ENCODE data around the gene GPR137.
"Not testable (repeated sequence)": the region's sequence is repeated elsewhere in the genome, so short reads cannot be mapped to it uniquely, and the experiment has no call there.

The GPR137 gene

GRCh38 chr11:64320556-64320955 is 34.9 kb downstream of the GPR137 start:
- no peak for DNase-seq (ENCODE audit: low read depth in 3 of 3)

DNA sequence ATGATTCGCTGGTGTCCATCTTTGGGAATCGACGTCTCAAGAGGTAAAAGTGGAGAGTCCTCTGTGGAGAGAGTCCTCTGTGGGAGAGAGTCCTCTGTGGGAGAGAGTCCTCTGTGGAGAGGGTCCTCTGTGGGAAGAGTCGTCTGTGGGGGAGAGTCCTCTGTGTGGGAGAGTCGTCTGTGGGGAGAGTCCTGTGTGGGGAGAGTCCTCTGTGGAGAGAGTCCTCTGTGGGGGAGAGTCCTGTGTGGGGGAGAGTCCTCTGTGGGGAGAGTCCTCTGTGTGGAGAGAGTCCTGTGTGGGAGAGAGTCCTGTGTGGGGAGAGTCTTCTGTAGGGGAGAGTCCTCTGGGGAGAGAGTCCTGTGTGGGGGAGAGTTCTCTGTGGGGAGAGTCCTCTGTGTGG is 35.4 kb downstream of the GPR137 start:
- no peak for DNase-seq (ENCODE audit: low read depth in 3 of 3)

GRCh38 chr11:64321533-64321932 is 35.9 kb downstream of the GPR137 start:
- no peak for DNase-seq (ENCODE audit: low read depth in 3 of 3)

- DNase-seq (ENCODE audit: low read depth in 3 of 3): no peak
These were observed 37.2 kb downstream of the GPR137 start for GRCh38 chr11:64322925-64323260.

DNA sequence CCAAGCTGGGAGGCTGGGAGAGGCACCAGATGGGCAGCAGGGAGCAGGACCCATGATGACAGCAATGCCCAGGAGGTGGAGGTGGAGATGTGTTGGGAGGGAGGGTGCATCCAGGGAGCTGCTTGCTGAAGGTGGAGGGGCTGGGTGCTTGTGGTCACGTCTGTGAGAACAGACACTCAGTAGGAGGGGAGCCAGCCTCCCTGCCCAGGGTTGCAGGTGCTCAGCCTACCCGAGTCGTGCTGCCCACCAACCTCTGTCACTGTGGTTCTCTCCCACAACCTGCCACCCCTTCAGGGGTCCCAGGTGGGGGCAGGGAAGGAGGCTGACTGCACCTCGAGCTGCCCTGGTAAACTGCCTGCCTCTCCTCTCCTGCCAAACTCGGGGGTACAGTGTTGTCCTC is 37.7 kb downstream of the GPR137 start:
- DNase-seq (ENCODE audit: low read depth in 3 of 3): no peak

GRCh38 chr11:64323984-64324383 is 38.3 kb downstream of the GPR137 start:
- DNase-seq (ENCODE audit: low read depth in 3 of 3): not testable (repeated sequence)

DNA sequence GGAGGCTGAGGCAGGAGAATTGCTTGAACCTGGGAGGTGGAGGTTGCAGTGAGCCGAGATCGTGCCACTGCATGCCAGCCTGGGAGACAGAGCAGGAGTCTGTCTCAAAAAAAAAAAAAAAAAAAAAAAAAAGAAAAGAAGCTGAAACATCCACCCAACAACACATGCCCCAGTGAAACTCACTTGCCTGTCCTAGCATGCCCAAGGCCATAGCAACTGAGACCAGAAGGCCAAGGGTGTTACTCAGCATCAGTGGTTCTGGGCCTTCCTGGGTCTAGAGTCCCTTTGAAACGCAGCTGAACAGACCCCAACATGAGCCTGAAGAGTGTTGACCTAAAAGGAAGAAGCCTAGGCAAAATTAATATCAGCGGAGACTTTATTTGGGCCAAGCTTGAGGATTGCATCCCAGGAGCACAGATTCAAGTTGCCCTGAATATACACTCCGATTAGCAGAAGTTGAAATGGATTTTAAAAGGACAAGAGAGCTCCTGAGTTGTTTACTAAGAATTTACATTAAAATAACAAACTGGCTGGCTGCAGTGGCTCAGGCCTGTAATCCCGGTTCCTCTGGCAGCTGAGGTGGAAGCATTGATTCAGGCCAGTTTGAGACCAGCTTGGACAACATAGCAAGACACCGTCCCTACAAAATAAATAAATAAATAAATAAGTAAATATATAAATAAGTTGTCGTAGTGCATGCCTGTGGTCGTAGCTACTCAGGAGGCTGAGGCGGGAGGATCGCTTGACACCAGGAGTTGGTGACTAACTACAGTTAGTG is 39.2 kb downstream of the GPR137 start:
- no peak for DNase-seq (ENCODE audit: low read depth in 3 of 3)

GRCh38 chr11:64327375-64327774 is 41.7 kb downstream of the GPR137 start:
- DNase-seq (ENCODE audit: low read depth in 3 of 3): no peak

DNA sequence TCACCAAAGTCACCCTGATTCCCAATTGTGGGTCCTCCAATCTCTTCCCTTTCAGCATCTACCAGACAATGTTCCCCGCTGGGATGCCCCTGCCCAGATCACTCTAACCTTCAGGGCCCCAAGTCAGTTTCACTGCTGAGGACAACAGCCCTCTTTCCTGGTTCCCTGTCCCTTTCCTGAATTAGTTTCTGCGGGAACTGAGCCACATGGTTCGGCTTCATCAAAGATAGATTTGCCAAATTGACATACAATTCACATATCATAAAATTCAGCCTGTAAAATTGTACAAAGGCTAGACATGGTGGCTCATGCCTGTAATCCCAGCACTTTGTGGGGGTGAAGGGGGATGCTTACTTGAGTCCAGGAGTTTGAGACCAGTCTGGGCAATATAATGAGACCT is 42.3 kb downstream of the GPR137 start:
- no peak for DNase-seq (ENCODE audit: low read depth in 3 of 3)

- DNase-seq (ENCODE audit: low read depth in 3 of 3): no peak
These were observed 45.2 kb downstream of the GPR137 start for GRCh38 chr11:64330888-64331287.

- DNase-seq (ENCODE audit: low read depth in 3 of 3): peak in 2 of 3 experiments; percentile 38 to 43
These were observed 46.1 kb downstream of the GPR137 start for GRCh38 chr11:64331569-64332371.

DNA sequence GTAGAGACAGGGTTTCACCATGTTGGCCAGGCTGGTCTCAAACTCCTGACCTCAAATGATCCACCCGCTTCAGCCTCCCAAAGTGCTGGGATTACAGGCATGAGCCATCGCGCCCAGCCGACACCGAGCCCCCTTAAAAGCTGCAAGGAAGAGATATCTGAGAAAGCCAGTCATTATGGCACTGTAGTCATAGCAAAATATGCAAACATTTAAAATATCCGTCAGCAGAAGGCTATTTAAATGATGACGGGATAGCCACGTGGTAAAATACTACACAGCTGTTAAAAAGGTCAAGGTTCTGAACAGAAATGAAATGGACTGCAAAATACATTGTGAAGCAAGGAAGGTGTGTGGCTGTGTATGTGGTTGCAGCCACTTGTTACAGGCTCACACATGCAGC is 47.9 kb downstream of the GPR137 start:
- no peak for DNase-seq (ENCODE audit: low read depth in 3 of 3)

- DNase-seq (ENCODE audit: low read depth in 3 of 3): no peak
These were observed 49.4 kb downstream of the GPR137 start for GRCh38 chr11:64334764-64335735.

DNA sequence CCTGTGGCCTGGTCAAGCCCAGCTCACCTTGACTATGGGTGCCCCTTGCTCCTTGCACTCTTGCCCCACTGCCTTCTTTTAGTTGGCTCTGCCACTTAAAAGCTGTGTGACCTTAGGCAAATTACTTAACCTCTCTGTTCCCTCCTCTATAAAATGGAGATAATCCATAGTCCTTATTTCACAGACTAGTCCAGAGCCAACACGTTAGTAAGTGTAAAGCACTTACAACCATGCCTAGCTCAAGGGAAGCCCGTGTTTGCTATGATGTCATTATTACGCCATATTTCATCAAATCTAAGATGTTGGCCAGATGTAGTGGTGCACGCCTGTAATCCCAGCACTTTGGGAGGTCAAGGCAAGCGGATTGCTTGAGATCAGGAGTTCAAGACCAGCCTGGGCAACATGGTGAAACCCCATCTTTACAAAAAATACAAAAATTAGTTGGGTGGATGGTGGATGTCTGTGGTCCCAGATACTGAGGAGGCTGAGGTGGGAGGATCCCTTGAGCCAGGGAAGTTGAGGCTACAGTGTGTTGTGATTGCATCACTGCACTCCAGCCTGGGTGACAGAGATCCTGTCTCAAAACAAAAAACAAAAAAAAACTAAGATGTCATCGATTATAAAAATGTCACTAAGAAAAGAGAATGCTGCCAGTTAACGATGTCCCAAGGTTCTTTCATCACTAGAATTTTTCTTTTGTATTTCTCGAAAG is 52.0 kb downstream of the GPR137 start:
- DNase-seq (ENCODE audit: low read depth in 3 of 3): no peak

DNA sequence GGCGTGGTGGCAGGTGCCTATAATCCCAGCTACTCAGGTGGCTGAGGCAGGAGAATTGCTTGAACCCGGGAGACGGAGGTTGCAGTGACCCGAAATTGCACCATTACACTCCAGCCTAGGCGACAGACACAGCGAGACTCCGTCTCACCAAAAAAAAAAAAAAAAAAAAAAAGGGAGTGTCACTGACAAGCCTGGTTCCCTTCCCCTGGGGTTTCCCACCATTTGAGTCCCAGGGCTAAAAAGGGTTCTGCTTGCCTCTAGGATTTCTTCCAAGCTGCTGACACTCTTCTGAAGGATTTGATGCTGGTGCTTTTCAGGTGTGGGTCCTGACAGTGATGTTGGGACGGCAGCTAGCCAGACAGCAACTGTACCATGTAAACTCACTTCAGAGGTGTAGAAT is 53.1 kb downstream of the GPR137 start:
- no peak for DNase-seq (ENCODE audit: low read depth in 3 of 3)
